ENCODE measurements around the gene EYS.

DNA sequence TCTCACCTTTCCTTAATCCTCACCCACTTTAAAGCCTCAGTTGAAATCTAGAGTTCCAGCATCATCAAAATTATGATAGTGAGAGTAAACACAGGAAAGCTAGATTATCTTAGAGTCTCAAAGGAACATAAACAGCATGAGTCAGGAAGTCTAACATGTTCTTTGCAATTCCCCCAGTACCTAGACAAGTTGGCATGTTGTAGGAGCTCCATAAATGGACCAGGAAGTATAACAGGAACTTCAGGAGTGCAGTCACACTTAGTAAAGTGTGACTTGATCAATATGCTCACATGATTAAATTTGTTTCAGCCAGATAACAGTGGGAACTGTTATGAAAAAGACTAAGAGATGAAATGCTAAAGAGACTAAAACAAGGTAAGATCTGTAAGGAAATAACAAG lies 834.4 kb downstream of the EYS start:
- TF ChIP-seq CTCF (IDR thresholded peaks at IDR 0.05 in 2 of 3, conservative IDR thresholded peaks at IDR 0.05 in 1 of 3; ENCODE audit: borderline replicate concordance in 1 of 3, insufficient read depth in 1 of 3, low read depth in 2 of 3, low read length in 2 of 3) (no peak), POLR2A (IDR thresholded peaks at IDR 0.05; ENCODE audit: borderline replicate concordance, extremely low read depth, insufficient read depth, insufficient read length) (no peak), EZH2 (IDR thresholded peaks at IDR 0.05) (no peak), REST (IDR thresholded peaks at IDR 0.05; ENCODE audit: low read depth) (no peak), MAX (IDR thresholded peaks at IDR 0.05) (no peak), RAD21 (IDR thresholded peaks at IDR 0.05; ENCODE audit: low read depth) (no peak), ZBTB33 (IDR thresholded peaks at IDR 0.05; ENCODE audit: extremely low read depth, insufficient replicate concordance, low read length) (no peak), ZNF274 (IDR thresholded peaks at IDR 0.05; ENCODE audit: low read depth, low read length) (no peak)
